HepG2 (cell line): ENCODE data around the gene MEDAG. TPM values are rescaled to one million over a fixed set of nuclear protein-coding genes. Genes with fewer than 3 reads are reported as not detected.

ENCODE experiments used
- ATAC-seq: fragments of 200-7000 bp; cut with Tn5 transposase; 3 replicates; pipeline ENCODE4 v1.9.1; 2020; ENCODE audit warnings: mild to moderate bottlenecking, moderate library complexity
- BruUV-seq: library from RNA; stranded (reverse); fragments of 400-500 nt; replicated peaks from 2 replicates; lab custom pipeline; 2021; lab: Mats Ljungman, UMichigan
- CTCF ChIA-PET: fragments of 300-600 bp; formaldehyde crosslinking; extraction: SDS; loops from one replicate; lab custom pipeline; 2021; ENCODE audit warnings: low total read pairs, inconsistent platforms, low intra/inter-chr PET ratio; lab: Yijun Ruan, JAX
- POLR2A ChIA-PET: fragments of 350-600 bp; sonication (Branson Sonifier 250); formaldehyde crosslinking; loops from one replicate; lab custom pipeline; 2020; ENCODE audit warnings: antibody characterized with exemption, inconsistent platforms; lab: Yijun Ruan, JAX
- DNase-seq: peaks from one replicate; pipeline ENCODE4 v3.0.0-alpha.2; 2015; ENCODE audit warnings: low spot score
- FAIRE-seq: peaks from 3 replicates; lab custom pipeline; 2011; peaks lifted over from hg19 to GRCh38; lab: Jason Lieb, UNC
- H2AFZ ChIP-seq: one replicate; pipeline ENCODE4 v1.6.1; 2011; ENCODE audit warnings: low read length, inconsistent platforms
- H3K27ac ChIP-seq: fragments of 300-600 bp; 3 replicates; pipeline ENCODE4 v1.8.0; 2011; ENCODE audit warnings: mixed run types, mild to moderate bottlenecking, mixed read lengths, low read length, inconsistent platforms; ENCODE audit not compliant: insufficient read depth; ENCODE audit errors: extremely low read length
- H3K27me3 ChIP-seq, 2 experiments: fragments of 200-600 bp in 1 of 2; 2 replicates in 1 of 2; 3 replicates in 1 of 2; pipeline versions ENCODE4 v1.6.0 to v1.8.0; 2011; ENCODE audit warnings: low read length in 2 of 2, mild to moderate bottlenecking in 2 of 2, moderate library complexity in 2 of 2, inconsistent platforms in 1 of 2; ENCODE audit not compliant: insufficient read depth in 2 of 2, control insufficient read depth in 1 of 2
- H3K36me3 ChIP-seq, 2 experiments: fragments of 200-600 bp in 1 of 2; replicated peaks in 1 of 2; 2 replicates in 1 of 2; 3 replicates in 1 of 2; pipeline versions ENCODE4 v1.5.1 to v1.8.0; 2011; ENCODE audit warnings: low read length in 2 of 2, inconsistent platforms in 1 of 2; ENCODE audit not compliant: insufficient read depth in 2 of 2, control insufficient read depth in 1 of 2
- H3K4me1 ChIP-seq: 2 replicates; pipeline ENCODE4 v1.5.1; 2012; ENCODE audit warnings: low read length, inconsistent platforms; ENCODE audit not compliant: insufficient read depth
- H3K4me2 ChIP-seq: 2 replicates; pipeline ENCODE4 v1.6.0; 2011; ENCODE audit warnings: low read depth, low read length, inconsistent platforms
- H3K4me3 ChIP-seq, 3 experiments: fragments of 200-600 bp in 1 of 3; sonication (generic), shearing (Covaris generic) in 1 of 3; replicated peaks in 1 of 3; 2 replicates each; pipeline ENCODE4 v1.5.1; 2011 to 2016; ENCODE audit warnings: low read length in 3 of 3, inconsistent platforms in 2 of 3, low read depth in 2 of 3, mild to moderate bottlenecking in 2 of 3, control low read depth in 1 of 3, mixed read lengths in 1 of 3; ENCODE audit not compliant: insufficient read depth in 1 of 3
- H3K79me2 ChIP-seq: one replicate; pipeline ENCODE4 v1.6.1; 2011; ENCODE audit warnings: low read length, inconsistent platforms; ENCODE audit not compliant: insufficient read depth
- H3K9ac ChIP-seq: 2 replicates; pipeline ENCODE4 v1.6.0; 2011; ENCODE audit warnings: mild to moderate bottlenecking, low read depth, low read length, inconsistent platforms; ENCODE audit not compliant: insufficient read depth
- H3K9me3 ChIP-seq: 2 replicates; pipeline ENCODE4 v1.5.1; 2012; ENCODE audit warnings: mild to moderate bottlenecking, low read length
- H4K20me1 ChIP-seq: 2 replicates; pipeline ENCODE4 v1.6.0; 2011; ENCODE audit warnings: inconsistent platforms, mild to moderate bottlenecking, low read length, moderate library complexity; ENCODE audit not compliant: insufficient read depth
- BHLHE40 ChIP-seq: IDR thresholded peaks from 2 replicates; pipeline ENCODE4 v1.6.1; 2011; ENCODE audit warnings: low read length, improper control_type of control experiment
- CBX2 ChIP-seq, 2 experiments: fragments of 200-600 bp in 1 of 2; sonication (generic); formaldehyde crosslinking in 1 of 2; IDR thresholded peaks; 2 replicates each; pipeline versions ENCODE4 v1.7.0 to v1.8.1; 2018 to 2022; ENCODE audit warnings: low read depth in 2 of 2, low read length in 1 of 2, mild to moderate bottlenecking in 1 of 2, missing genetic modification reagents in 1 of 2
- CCDC6 ChIP-seq: sonication (generic); formaldehyde crosslinking; IDR thresholded peaks from 2 replicates; pipeline ENCODE4 v1.8.1; 2022; ENCODE audit warnings: mild to moderate bottlenecking, missing genetic modification reagents, moderate library complexity
- EP300 ChIP-seq, 3 experiments: sonication (generic) in 1 of 3; formaldehyde crosslinking in 1 of 3; IDR thresholded peaks; 2 replicates each; pipeline versions ENCODE4 v1.5.1 to v1.6.1; 2011 to 2020; ENCODE audit warnings: low read depth in 2 of 3, low read length in 2 of 3, borderline replicate concordance in 1 of 3, improper control_type of control experiment in 1 of 3, mild to moderate bottlenecking in 1 of 3, missing genetic modification reagents in 1 of 3, moderate library complexity in 1 of 3
- EZH2 ChIP-seq: conservative IDR thresholded peaks from 2 replicates; pipeline ENCODE4 v1.6.1; 2012; ENCODE audit warnings: mild to moderate bottlenecking, low read depth, low read length, moderate library complexity
- IKZF4 ChIP-seq: sonication (generic); formaldehyde crosslinking; IDR thresholded peaks from 2 replicates; pipeline ENCODE4 v1.5.1; 2020; ENCODE audit warnings: borderline replicate concordance, mild to moderate bottlenecking, low read depth, missing genetic modification reagents; ENCODE audit errors: not compliant biosample characterization
- JARID2 ChIP-seq: sonication (generic); formaldehyde crosslinking; IDR thresholded peaks from 2 replicates; pipeline ENCODE4 v1.8.1; 2023; ENCODE audit warnings: missing genetic modification reagents, inconsistent platforms; ENCODE audit not compliant: insufficient replicate concordance
- KLF11 ChIP-seq: IDR thresholded peaks from 2 replicates; pipeline ENCODE4 v1.6.1; 2016; ENCODE audit warnings: missing compliant biosample characterization
- KLF13 ChIP-seq: sonication (generic); formaldehyde crosslinking; IDR thresholded peaks from 2 replicates; pipeline ENCODE4 v1.4.0; 2020; ENCODE audit warnings: mild to moderate bottlenecking, missing genetic modification reagents
- MLLT10 ChIP-seq: sonication (generic); formaldehyde crosslinking; IDR thresholded peaks from 2 replicates; pipeline ENCODE4 v1.4.0; 2020; ENCODE audit warnings: missing genetic modification reagents
- SNAPC2 ChIP-seq: sonication (generic); formaldehyde crosslinking; IDR thresholded peaks from 2 replicates; pipeline ENCODE4 v1.8.1; 2022; ENCODE audit warnings: mild to moderate bottlenecking, missing genetic modification reagents
- SOX5 ChIP-seq: IDR thresholded peaks from 2 replicates; pipeline ENCODE4 v1.6.1; 2016; ENCODE audit warnings: borderline replicate concordance
- TBX3 ChIP-seq: fragments of 450-650 bp; IDR thresholded peaks from 2 replicates; pipeline ENCODE4 v1.6.1; 2017; ENCODE audit warnings: antibody characterized with exemption, mild to moderate bottlenecking, inconsistent platforms, borderline replicate concordance
- TCF7L2 ChIP-seq: IDR thresholded peaks from 2 replicates; pipeline ENCODE4 v1.6.1; 2011; ENCODE audit warnings: mild to moderate bottlenecking, low read depth, low read length, moderate library complexity
- YY1 ChIP-seq: IDR thresholded peaks from 2 replicates; pipeline ENCODE4 v1.6.1; 2011; ENCODE audit warnings: low read length, low read depth, moderate library complexity, mild to moderate bottlenecking; ENCODE audit not compliant: insufficient read depth, insufficient replicate concordance
- ZFP36L2 ChIP-seq: sonication (generic); formaldehyde crosslinking; IDR thresholded peaks from 2 replicates; pipeline ENCODE4 v1.4.0; 2020; ENCODE audit warnings: missing genetic modification reagents
- ZFP62 ChIP-seq: sonication (generic); formaldehyde crosslinking; IDR thresholded peaks from 2 replicates; pipeline ENCODE4 v1.4.0; 2020; ENCODE audit warnings: missing genetic modification reagents
- ZNF256 ChIP-seq: sonication (generic); formaldehyde crosslinking; conservative IDR thresholded peaks from 2 replicates; pipeline ENCODE4 v1.4.0; 2020; ENCODE audit warnings: missing genetic modification reagents
- ZNF451 ChIP-seq: sonication (generic); formaldehyde crosslinking; IDR thresholded peaks from 2 replicates; pipeline ENCODE4 v1.5.0; 2020; ENCODE audit warnings: mild to moderate bottlenecking, missing genetic modification reagents
- ZNF501 ChIP-seq: sonication (generic); formaldehyde crosslinking; IDR thresholded peaks from 2 replicates; pipeline ENCODE4 v1.5.1; 2020; ENCODE audit warnings: mild to moderate bottlenecking, moderate library complexity, missing genetic modification reagents
- ZNF780A ChIP-seq: sonication (generic); formaldehyde crosslinking; IDR thresholded peaks from 2 replicates; pipeline ENCODE4 v1.8.0; 2022; ENCODE audit warnings: mild to moderate bottlenecking, missing genetic modification reagents, moderate library complexity
- WGBS: methylation state at CpG from one replicate; pipeline ENCODE4 v1.1.6; 2017; ENCODE audit warnings: low lambda C conversion rate; 5-methylcytosine and 5-hydroxymethylcytosine counted together
- in situ Hi-C: cut with HindIII; loops from 2 replicates; pipeline ENCODE4 v1.10.0; 2017; ENCODE audit warnings: low pct_unique_long_range_greater_than_20kb; ENCODE audit not compliant: extremely low pct_ligation_motif_present
- intact Hi-C: fragments of 100-400 bp; cut with micrococcal nuclease; formaldehyde crosslinking; loops from one replicate; pipeline ENCODE4 v1.10.0; 2022; ENCODE audit not compliant: unreplicated experiment
- polyA plus RNA-seq, 8 experiments: library from polyadenylated mRNA; depleted of rRNA in 3 of 8; stranded (reverse) in 7 of 8; unstranded in 1 of 8; fragments of >200 nt; fragmentation: Illumina TruSeq in 4 of 8; extraction: Trizol in 4 of 8; gene quantifications; 2 replicates each; pipeline versions ENCODE4 v1.2.1 to v1.2.3, GENCODE V29; 2011 to 2016; ENCODE audit warnings: low read depth in 4 of 8, missing spikeins in 1 of 8, mixed read lengths in 1 of 8; ENCODE audit not compliant: insufficient read depth in 1 of 8
- total RNA-seq, 5 experiments: library from RNA; depleted of rRNA; stranded (reverse); fragments of >200 nt; fragmentation: Illumina TruSeq; extraction: Trizol; gene quantifications; 2 replicates each; pipeline ENCODE4 v1.2.3, GENCODE V29; 2016; ENCODE audit warnings: low read depth in 1 of 5

MEDAG gene
- total and polyA plus RNA-seq, 2 of the 13 experiments (the other 11 are each of a cell fraction or from before 2014, with no cell fraction given): not detected

- FAIRE-seq (no peak), ATAC-seq (no peak), DNase-seq (no peak)
- 0% methylated on average over 1 of the region's 2 CpGs for WGBS
- intact Hi-C loops: no loop called here
- POLR2A ChIA-PET: no interaction called here
- Histone ChIP-seq H3K4me3 (no peak overlapping the region), H3K4me1 (no peaks in the 10 kb centered on the region), H3K9ac (no peak overlapping the region), H3K9me3 (no peaks in the 10 kb centered on the region), H3K36me3 (no peaks in the 10 kb centered on the region), H4K20me1 (no peaks in the 10 kb centered on the region), H3K79me2 (no peaks in the 10 kb centered on the region), H3K4me2 (no peak overlapping the region), H3K27me3 (no peaks in the 10 kb centered on the region; a peak in 1 of 5 replicates), H3K27ac (no peak overlapping the region), H2AFZ (no peak overlapping the region)
- in situ Hi-C loops: no loop called here
- BruUV-seq: no TSS peak
- TF ChIP-seq IKZF4 (CRISPR knock-in tag) (no peak), EZH2 (no peak), EP300 (IDR thresholded peaks at IDR 0.05; ENCODE audit: low read depth in 2 of 2, low read length in 2 of 2) (no peak), EP300 (CRISPR knock-in tag; IDR thresholded peaks at IDR 0.05; ENCODE audit: borderline replicate concordance) (no peak), ZNF256 (no peak), JARID2 (no peak), ZNF451 (CRISPR knock-in tag) (no peak), SNAPC2 (no peak), TCF7L2 (no peak), CCDC6 (CRISPR knock-in tag) (no peak), ZNF780A (CRISPR knock-in tag) (no peak)
- CTCF ChIA-PET: no interaction called here
Measured at GRCh38 chr13:30968846-30969245, 62.8 kb downstream of the MEDAG start.

- Histone ChIP-seq H3K4me3 (no peak overlapping the region), H3K27ac (no peak overlapping the region), H3K4me1 (no peaks in the 10 kb centered on the region), H3K79me2 (no peaks in the 10 kb centered on the region), H3K27me3 (no peaks in the 10 kb centered on the region; a peak in 1 of 5 replicates), H3K4me2 (no peak overlapping the region), H3K36me3 (no peaks in the 10 kb centered on the region), H2AFZ (no peak overlapping the region), H3K9ac (no peak overlapping the region), H4K20me1 (no peaks in the 10 kb centered on the region), H3K9me3 (no peaks in the 10 kb centered on the region)
- no peak for ATAC-seq
- FAIRE-seq: no peak
- ChIA-PET POLR2A (no interaction called here), CTCF (no interaction called here)
- 22% methylated on average over 2 of the region's 2 CpGs for WGBS
- in situ Hi-C loops (no loop called here), intact Hi-C loops (no loop called here)
- BruUV-seq: no TSS peak
- DNase-seq: no peak
- TF ChIP-seq ZFP62 (no peak), ZFP36L2 (CRISPR knock-in tag) (no peak), CBX2 (IDR thresholded peaks at IDR 0.05; ENCODE audit: low read depth, low read length) (no peak), CBX2 (CRISPR knock-in tag; IDR thresholded peaks at IDR 0.05; ENCODE audit: low read depth) (no peak), YY1 (no peak), MLLT10 (CRISPR knock-in tag) (no peak), BHLHE40 (no peak), KLF13 (CRISPR knock-in tag) (no peak), SOX5 (no peak), ZNF501 (CRISPR knock-in tag) (no peak), KLF11 (CRISPR knock-in tag) (no peak), TBX3 (no peak)
Measured at GRCh38 chr13:30971575-30971974, 65.5 kb downstream of the MEDAG start.
